AML-193 (cell line): ENCODE measurements around the gene SEPTIN14.
"Not testable (repeated sequence)": the region's sequence is repeated elsewhere in the genome, so short reads cannot be mapped to it uniquely, and the experiment has no call there.

Experiments used
- DNase-seq, 2 experiments: peaks; one replicate each; lab custom pipeline; 2025; lab: John Stamatoyannopoulos, UW

Gene SEPTIN14

DNA sequence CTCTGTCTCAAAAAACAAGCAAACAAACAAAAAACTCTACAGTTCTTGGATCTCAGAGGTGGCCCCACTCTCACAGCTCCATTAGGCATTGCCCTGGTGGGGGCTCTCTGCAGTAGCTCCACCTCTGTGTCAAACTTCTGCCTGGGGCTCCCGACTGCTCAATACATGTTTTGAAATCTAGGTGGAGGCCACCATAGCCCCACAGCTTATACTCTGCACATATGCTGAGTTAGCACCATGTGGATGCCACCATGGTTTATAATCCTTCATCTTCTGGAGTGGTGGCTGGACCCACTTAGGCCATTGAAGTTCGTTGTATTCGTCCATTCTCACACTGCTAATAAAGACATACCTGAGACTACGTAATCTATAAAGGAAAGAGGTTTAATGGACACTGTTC, 78.4 kb downstream of the SEPTIN14 start:
- no peak for DNase-seq

- DNase-seq, result no peak
Measured at GRCh38 chr7:55778631-55779030, 83.9 kb downstream of the SEPTIN14 start.

DNA sequence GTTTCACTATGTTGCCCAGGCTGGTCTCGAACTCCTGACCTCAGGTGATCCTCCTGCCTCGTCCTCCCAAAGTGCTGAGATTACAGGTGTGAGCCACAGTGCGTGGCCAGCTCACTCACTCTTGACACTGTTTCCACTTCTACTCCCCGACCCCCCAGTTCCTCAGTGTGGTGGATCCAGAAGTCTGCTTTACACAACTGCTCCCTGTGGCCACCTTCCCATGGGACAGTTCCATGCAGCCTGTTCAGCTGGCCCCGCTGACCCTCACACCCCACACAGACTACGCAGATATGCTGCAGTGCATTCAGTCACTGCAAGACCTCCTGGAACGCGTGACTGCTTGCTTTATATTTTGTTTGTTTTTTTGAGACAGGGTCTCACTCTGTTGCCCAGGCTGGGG, 86.4 kb downstream of the SEPTIN14 start:
- DNase-seq, result no peak

DNA sequence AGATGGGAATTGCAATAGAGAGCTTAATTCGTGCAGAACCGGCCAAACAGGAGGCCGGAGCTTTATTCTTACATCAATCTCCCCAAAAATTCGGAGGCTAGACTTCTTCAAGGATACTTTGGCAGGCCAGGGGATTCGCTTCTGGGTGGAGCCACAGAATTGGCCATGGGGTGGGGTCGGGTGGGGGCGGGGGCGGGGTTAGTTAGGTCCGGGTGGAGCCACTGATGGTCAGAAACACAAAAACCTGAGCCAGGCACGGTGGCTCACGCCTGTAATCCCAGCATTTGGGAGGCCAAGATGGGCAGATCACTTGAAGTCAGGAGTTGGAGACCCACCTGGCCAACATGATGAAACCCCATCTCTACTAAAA, 87.5 kb downstream of the SEPTIN14 start:
- no peak for DNase-seq

DNA sequence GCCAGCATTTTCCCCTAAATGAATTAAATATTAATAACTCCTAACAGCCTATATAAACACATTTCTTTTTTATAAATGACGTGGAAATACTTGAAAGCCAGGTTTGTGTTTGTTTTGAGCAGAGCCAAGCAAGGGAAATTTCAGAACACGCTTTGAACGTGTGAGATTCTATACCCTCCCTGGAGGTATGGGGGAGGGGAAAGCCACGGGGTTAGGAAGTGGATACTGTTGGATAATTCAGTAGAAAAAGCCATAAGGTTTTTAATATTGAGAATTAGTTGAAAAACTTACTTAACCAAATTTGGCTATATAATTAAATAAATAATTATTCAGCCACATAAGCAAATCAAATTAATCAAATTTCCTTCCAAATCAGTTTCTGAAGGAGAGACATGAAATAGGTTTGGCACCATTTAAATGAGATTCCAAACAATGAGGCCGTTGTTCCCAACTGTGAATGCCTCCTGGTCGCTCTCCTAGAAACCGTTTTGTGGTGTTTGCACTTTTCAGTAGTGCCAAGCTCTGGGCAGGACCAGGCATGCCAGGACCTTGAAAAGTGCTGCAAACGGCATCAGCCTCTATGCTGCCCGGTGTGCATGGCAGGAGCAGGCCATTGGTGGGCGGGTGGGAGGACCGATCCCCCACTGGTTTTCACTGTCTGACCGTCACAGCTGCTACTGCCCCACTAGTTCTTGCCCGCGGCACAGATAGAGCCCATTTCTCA, 88.1 kb downstream of the SEPTIN14 start:
- DNase-seq, result no peak

- DNase-seq, result no peak
Measured at GRCh38 chr7:55770778-55771177, 91.8 kb downstream of the SEPTIN14 start.

DNA sequence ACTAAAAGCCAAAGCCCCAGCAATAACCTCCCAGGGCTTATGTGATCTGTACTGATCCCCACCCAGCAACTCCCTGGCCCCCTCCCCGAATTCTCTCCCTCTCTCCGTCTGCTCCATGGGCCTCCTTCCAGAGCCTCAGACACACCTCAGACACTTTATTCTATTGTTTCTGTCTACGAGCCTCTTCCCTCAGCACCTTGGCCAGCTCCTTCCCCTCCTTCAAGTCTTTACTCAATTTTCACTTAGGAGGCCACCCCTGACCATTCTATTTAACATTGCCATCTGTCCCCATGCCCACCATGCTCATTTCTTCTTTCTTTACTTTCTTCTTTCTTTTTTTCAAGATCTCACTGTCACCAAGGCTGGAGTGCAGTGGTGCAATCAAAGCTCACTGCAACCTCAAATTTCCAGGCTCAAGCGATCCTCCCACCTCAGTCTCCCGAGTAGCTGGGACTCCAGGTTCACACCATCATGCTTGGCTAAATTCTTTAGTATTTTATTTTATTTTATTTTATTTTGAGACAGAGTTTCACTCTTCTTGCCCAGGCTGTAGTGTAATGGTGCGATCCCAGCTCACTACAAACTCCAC, 109.2 kb downstream of the SEPTIN14 start:
- DNase-seq, result not testable (repeated sequence)

DNA sequence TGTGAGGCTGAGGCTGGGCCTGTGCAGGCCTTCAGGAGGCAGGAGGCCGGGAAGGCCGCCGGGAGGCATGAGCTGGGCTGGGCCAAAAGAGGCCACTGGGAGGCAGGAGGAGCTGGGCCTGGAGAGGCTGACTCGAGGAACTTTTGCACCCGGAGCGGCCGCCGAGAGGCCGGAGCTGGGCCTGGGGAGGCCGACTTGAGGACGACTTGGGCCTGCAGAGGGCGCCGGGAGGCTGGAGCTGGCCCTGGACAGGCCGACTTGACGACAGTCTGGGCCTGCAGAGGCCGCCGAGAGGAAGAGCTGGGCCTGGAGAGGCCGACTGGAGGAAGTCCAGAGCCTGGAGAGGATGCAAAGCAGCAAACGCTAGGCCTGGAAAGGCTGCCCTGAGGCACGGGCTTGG, 117.8 kb downstream of the SEPTIN14 start:
- not testable (repeated sequence) for DNase-seq
